IPS-11a (cell line): ENCODE results near the gene PHOX2B.
"Not testable (repeated sequence)": the region's sequence is repeated elsewhere in the genome, so short reads cannot be mapped to it uniquely, and the experiment has no call there.

Experiments
- H3K4me3 ChIP-seq: one replicate; pipeline ENCODE4 v1.5.1; 2013; ENCODE audit warnings: low read depth, low read length, control low read depth

The PHOX2B gene

DNA sequence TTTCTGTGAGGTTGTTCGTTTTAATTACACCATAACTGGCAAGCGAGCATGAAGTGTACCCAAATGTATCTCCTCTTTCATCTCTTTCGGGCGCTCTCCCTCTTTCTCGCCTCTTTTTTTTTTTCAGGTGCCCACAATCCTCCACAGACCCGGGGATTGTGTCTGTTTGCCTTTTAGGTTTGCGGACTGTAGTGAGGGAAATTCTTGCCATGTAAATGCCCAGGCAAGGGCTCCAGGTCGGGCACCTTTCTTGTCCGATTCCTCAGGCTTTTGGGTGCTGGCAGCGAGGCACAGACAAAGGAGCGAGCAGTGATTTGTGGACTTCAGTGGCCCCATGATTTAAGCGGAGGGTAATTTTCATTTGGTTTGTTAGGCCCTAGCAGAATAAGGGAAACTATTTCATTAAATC, 1.1 kb upstream of the PHOX2B start:
- H3K4me3 ChIP-seq = no peak overlapping the region

GRCh38 chr4:41748074-41748570, 403 bp downstream of the PHOX2B start:
- H3K4me3 ChIP-seq = no peak overlapping the region

GRCh38 chr4:41747230-41748055, 1.1 kb downstream of the PHOX2B start:
- no peak overlapping the region for H3K4me3 ChIP-seq

GRCh38 chr4:41746440-41747229, 1.9 kb downstream of the PHOX2B start:
- H3K4me3 ChIP-seq = no peak overlapping the region

DNA sequence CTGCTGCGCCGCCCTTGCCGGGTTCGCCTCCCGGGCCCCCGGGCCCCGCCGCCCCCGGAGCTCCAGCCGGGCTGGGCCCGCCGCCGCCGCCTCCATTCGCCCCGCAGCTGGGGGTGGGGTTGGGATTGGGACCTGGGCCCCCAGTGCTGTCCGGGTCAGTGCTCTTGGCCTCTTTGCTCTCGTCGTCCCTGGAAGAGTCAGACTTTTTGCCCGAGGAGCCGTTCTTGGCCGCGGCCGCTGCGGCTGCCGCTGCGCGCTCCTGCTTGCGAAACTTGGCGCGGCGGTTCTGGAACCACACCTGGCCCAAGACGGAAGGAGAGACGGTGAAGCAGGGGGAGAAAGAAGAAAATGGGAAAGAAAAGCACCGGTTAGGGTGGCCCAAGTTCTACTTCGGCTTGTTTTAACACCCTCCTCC, 2.5 kb downstream of the PHOX2B start:
- no peak overlapping the region for H3K4me3 ChIP-seq

DNA sequence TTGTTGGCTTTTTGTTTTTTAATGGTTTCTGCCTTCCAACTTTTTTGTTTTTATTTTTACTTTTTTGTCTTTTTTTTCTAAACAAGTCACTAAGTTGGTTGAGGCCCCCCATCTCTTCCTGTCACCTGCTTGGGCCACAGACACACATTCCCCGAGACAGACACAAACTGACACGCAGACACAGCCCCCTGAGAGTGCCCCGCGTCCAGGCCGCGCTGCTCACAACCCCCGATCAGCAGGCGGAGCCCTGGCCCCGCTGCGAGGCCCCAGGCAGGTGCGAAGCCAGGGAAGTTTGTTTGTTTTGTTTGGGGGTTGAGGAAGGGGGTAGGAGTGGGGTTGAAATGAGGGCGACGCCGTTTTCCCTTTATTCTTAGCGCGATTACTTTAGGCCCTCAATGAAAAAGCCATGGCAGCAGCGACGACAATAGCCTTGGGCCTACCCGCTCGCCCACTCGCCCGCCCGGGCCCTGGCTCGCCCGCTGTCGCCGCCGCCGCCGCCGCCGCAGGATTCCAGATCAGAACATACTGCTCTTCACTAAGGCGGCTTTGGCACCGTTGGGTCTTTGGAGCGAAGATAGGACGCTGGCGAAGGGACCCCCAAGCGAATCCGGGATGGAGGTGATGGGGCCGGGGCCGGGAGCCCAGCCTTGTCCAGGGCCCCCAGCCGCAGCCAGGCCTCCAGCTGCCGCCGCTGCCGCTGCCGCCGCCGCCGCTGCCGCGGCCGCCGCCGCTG, 3.1 kb downstream of the PHOX2B start:
- H3K4me3 ChIP-seq = no peak overlapping the region

GRCh38 chr4:41744572-41745291, 3.8 kb downstream of the PHOX2B start:
- no peak overlapping the region for H3K4me3 ChIP-seq

GRCh38 chr4:41741354-41741753, 7.2 kb downstream of the PHOX2B start:
- no peak overlapping the region for H3K4me3 ChIP-seq

GRCh38 chr4:41737491-41737890, 11.0 kb downstream of the PHOX2B start:
- H3K4me3 ChIP-seq = not testable (repeated sequence)

- H3K4me3 ChIP-seq = no peak overlapping the region
Measured at GRCh38 chr4:41734371-41734770, 14.2 kb downstream of the PHOX2B start.

DNA sequence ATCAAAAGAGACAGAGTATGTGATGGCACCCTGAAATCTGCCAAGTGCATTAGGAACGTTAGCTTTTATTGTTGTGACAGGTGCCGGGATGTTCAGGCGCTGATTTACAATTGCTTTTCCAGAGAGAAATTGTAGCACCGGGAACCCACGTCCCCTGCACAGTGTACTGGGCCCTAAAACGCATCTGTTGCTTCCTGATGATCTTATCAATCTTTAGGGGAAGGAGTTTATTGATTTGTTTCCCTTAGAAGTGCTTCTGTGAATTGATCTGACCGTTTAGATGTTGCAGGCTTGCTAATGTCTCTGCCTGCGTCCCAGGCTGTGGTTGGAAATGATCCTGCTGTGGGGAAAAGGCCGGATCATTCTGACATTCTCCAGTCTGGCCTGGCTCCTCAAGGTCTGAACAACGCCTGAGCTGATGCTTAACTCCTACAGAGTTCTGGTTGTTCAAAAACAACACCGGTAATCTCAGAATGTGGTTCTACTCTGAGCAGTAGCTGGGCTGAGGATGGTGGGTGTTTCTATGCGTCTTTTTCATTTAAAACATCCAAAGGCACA, 16.9 kb downstream of the PHOX2B start:
- no peak overlapping the region for H3K4me3 ChIP-seq

GRCh38 chr4:41728573-41728913, 20.0 kb downstream of the PHOX2B start:
- no peak overlapping the region for H3K4me3 ChIP-seq

GRCh38 chr4:41727861-41728572, 20.5 kb downstream of the PHOX2B start:
- H3K4me3 ChIP-seq = no peak overlapping the region

DNA sequence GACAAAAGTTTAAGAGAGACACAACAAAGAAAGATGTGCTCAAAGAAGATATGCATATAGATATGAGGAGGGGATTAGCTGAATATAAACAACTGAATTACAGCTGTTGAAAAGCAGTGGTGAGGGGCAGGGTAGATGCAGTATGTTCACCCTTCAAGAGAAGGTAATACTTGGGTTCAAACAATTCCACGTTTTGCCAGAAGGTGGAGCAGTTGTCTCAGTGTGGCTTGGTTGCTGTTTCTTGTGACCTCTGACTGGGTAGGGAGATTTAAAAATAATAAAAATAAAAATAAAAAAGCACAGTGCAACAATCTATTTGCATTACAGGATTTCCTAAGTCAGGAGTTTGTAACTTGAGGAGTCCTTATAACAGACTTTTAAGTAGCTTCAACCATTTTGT, 23.3 kb downstream of the PHOX2B start:
- no peak overlapping the region for H3K4me3 ChIP-seq

DNA sequence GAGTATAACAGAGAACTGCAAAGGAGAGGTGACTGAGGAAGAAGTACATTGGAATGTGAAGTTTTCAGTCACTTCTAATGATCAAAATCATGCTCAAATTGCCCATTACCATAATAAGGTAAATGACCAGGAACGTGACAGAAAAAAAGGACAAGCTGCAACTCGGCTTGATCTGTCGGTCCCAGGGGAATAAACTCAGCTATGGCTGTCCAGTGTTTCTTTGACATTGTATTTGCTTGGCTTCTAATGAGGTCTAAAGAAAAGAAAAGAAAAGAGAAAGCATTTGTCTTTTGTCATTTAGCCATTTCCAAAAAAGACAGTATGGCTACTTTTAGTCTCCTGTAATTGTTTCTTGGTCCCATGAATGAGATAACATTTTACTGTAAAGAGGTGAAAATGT, 25.2 kb downstream of the PHOX2B start:
- no peak overlapping the region for H3K4me3 ChIP-seq

DNA sequence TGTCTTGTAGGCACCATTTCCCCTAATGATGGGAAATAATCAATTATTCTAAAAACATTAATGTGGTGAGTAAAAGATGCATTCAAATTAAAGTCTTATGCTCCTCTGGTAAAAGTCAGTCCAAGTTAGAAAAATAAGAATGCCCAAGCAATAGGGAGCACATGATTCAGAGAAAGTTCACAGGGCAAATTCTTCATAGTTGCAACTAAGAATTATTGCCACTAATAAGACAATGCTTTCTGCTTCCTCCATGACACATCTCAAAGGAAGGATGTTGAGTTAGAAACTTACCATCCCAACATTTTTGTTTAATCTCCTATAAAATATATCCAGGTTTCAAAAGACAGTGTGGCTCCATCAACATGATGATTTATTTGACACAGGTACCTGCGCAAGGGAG, 26.3 kb downstream of the PHOX2B start:
- no peak overlapping the region for H3K4me3 ChIP-seq

DNA sequence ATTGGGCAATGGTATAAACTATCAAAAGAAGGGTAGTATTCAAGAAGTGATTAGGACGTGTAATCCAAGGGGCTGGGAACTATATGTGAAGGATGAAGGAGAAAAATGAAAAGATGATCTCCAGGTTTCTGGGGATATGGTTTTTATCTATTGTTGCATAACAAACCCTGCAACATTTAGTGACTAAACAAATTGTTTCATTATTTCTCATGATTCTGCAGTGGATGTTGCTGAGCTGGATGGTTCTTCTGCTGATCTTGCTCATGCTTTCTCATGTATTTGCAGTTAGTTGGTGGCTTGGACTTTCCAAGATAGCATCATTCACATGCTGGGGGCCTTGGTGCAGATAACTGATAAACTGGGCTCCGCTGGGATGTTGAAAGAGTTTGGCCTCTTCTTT, 29.1 kb downstream of the PHOX2B start:
- H3K4me3 ChIP-seq = no peak overlapping the region

DNA sequence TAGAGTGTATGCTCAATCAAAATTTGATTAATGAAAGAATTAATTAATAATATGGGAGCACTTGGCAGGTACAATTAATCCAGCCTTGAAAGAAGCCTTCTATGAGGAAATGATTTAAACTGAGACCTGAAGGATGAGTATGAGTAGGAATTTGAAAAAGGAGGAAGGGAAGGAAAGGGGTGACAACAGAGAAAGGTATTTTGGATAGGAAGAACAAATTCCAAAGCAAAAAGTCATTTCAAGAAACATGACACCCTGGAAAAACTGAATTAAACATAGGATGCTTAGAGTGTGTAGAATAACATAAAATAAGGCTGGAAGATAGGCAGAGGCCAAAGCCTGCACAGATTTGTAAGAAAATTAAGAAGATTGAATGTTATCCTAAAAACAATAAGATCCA, 29.6 kb downstream of the PHOX2B start:
- no peak overlapping the region for H3K4me3 ChIP-seq

- no peak overlapping the region for H3K4me3 ChIP-seq
Measured at GRCh38 chr4:41715155-41715554, 33.4 kb downstream of the PHOX2B start.
